Pancreas (tissue), 10 donors: ENCODE results near the gene LPAR1. TPM values are rescaled to one million over a fixed set of nuclear protein-coding genes. Genes with fewer than 3 reads are reported as not detected.
A peak's percentile ranks its signal among the peaks of the same experiment; 100 is the strongest.

Experiments
- ATAC-seq, 4 donors: fragments of 200-7000 bp; cut with Tn5 transposase; one replicate each; pipeline versions ENCODE4 v1.8.0 to v1.9.1; 2020; ENCODE audit warnings: mild to moderate bottlenecking in 4 of 4, moderate library complexity in 4 of 4
- DNase-seq, 6 donors: peaks; one replicate each; pipeline ENCODE4 v3.0.0-alpha.2; 2020
- FAIRE-seq: peaks from 2 replicates; lab custom pipeline; 2012; peaks lifted over from hg19 to GRCh38; lab: Jason Lieb, UNC
- H3K27ac ChIP-seq, 4 donors: fragments of 200-600 bp; sonication (generic); 1 replicate in 3 of 4; 2 replicates in 1 of 4; pipeline versions ENCODE4 v1.5.0 to v1.8.0; 2020
- H3K27me3 ChIP-seq, 4 donors: fragments of 200-600 bp; one replicate each; pipeline ENCODE4 v1.8.0; 2021
- H3K36me3 ChIP-seq, 3 donors: fragments of 200-600 bp; sonication (generic) in 1 of 3; one replicate each; pipeline versions ENCODE4 v1.5.0 to v1.8.0; 2020 to 2021
- H3K4me1 ChIP-seq, 3 donors: fragments of 200-600 bp; one replicate each; pipeline ENCODE4 v1.8.0; 2021
- H3K4me3 ChIP-seq, 4 donors: fragments of 200-600 bp; sonication (generic) in 2 of 4; one replicate each; pipeline versions ENCODE4 v1.5.0 to v1.8.0; 2020 to 2021
- H3K9me3 ChIP-seq, 4 donors: fragments of 200-600 bp; one replicate each; pipeline ENCODE4 v1.8.0; 2021
- CTCF ChIP-seq, 4 donors: fragments of 200-600 bp; sonication (generic) in 3 of 4; IDR thresholded peaks; one replicate each; pipeline versions ENCODE4 v1.5.0 to v1.8.0; 2021; ENCODE audit warnings: antibody characterized with exemption in 4 of 4
- WGBS, 2 donors: extraction: QIAGEN DNeasy Blood & Tissue Kit; methylation state at CpG; one replicate each; pipeline ENCODE4 v1.1.7; 2013; 5-methylcytosine and 5-hydroxymethylcytosine counted together
- intact Hi-C, 3 donors: fragments of 100-400 bp; cut with DNase I; formaldehyde crosslinking; loops; one replicate each; pipeline versions ENCODE4 v1.11.1 to v1.14.2; 2022
- polyA plus RNA-seq, 2 donors: library from polyadenylated mRNA; stranded (reverse); fragments of 200-250 nt; gene quantifications; one replicate each; pipeline ENCODE4 v1.2.3, GENCODE V29; 2013
- total RNA-seq, 6 donors: library from RNA; stranded (reverse); fragmentation: NEBNext Ultra II Directional in 4 of 6; extraction: Animal tissue kit (Norgen Biotek cat#: 25700) in 4 of 6; gene quantifications; one replicate each; pipeline versions ENCODE4 v1.2.1 to v1.2.4, GENCODE V29; 2021 to 2023
- donor health status: healthy with polysubstance abuse.
- donor health status: DM: no; HTN: no; CAD: no; lungs with moderate emphysema.
- donor health status: DM: no; HTN: no; CAD: no.
- donor health status: control.
- donor health status: control.
- donor health status: Bipolar disorder and iron deficiency.
- donor health status: DM: yes; HTN: yes; CAD: no.
- donor health status: DM: no; HTN: no; CAD: no.
- donor health status: DM: no; HTN: no; CAD: no.
- donor health status: DM: yes; HTN: yes; CAD: no.

LPAR1 gene
- total and polyA plus RNA-seq, 8 donors: 3.8 to 11.4 (median 5.2) TPM

DNA sequence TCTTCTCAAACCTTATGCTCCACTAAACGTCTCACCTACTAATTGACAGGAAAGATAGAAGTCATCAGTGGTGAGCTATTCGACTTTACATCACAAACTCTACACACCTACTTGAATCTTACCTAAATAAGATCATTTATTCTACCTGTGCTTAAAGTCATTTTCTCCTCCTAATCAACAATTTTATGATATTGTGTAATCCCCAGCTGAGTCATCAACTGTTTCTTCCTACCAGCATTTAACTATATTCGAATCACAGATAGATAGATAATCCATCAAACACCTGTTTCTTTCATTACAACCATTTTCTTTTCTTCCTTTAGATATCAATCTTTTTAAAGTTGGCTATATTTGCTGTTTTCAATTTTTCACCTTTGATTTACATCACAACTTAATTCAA lies 181.5 kb downstream of the LPAR1 start:
- Histone ChIP-seq H3K4me3 (no peak overlapping the region), H3K9me3 (no peaks in the 10 kb centered on the region), H3K4me1 (no peaks in the 10 kb centered on the region), H3K27me3 (no peaks in the 10 kb centered on the region), H3K36me3 (no peaks in the 10 kb centered on the region), H3K27ac (no peak overlapping the region)
- no peak for TF ChIP-seq CTCF (IDR thresholded peaks at IDR 0.05)
- no peak for DNase-seq
- intact Hi-C loops: no loop called here
- ATAC-seq: no peak
- no peak for FAIRE-seq
- 50 to 62% methylated on average over 3 of the region's 3 CpGs for WGBS, 2 donors

DNA sequence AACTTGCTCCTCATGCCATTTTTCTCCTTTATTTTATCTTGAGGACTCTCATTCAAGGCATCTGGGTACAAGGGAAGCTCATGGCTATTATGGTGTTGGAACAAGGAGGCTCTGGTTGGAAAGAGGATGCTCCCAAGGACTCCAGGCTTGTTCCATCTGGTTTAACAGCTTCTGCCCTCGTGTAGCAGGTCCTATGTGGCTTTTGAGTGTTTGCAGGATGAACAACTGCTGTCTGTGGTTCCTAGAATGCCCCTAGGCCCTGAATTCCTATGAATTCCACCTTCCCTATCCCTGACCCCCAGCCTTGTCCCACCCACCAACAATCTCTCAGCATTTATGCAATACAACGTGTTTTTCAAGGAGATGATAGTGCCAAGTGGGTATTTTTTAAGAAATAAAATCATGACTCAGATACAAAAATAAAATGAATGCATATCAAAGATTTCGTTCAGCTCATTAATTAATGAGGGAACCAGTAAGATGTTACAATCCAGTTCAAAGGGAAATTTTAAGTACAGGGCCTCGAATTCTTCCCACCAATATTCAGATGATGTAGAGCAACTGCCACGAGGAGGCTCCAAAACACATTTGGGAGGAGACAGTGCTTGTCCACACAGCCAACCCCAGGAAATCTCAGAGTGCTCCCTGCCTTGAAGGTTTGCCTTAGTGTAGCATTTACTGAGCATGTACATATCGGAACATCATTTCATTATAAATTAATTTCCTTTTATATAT lies 187.7 kb downstream of the LPAR1 start:
- Histone ChIP-seq H3K4me3 (no peak overlapping the region), H3K36me3 (no peaks in the 10 kb centered on the region), H3K9me3 (no peaks in the 10 kb centered on the region), H3K27me3 (no peaks in the 10 kb centered on the region), H3K4me1 (no peaks in the 10 kb centered on the region), H3K27ac (no peak overlapping the region)
- intact Hi-C loops: no loop called here
- TF ChIP-seq CTCF (IDR thresholded peaks at IDR 0.05): no peak
- ATAC-seq (no peak), DNase-seq (no peak), FAIRE-seq (no peak)
- 74 to 75% methylated on average over 6 of the region's 6 CpGs for WGBS, 2 donors

DNA sequence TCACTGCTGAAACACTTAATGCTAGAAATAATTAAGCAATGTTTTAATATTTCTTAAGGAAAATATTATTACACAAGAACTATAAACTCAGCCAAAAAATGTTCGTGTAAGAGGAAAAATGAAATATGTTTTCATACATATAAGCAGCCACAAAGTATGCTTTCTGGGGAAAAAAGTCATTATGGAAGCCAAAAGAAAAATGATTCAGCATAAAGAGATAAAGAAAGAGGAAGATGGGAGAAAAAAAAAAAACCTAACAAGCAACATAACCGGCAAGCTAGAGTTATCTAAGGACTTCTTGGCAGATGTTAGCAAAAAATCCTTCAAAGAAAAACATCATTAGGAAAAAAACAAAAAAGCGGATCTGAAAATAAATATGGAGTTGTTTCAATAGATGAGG lies 190.6 kb downstream of the LPAR1 start:
- peak; percentile 43 for FAIRE-seq

GRCh38 chr9:110846215-110846614 lies 192.1 kb downstream of the LPAR1 start:
- TF ChIP-seq CTCF (IDR thresholded peaks at IDR 0.05): no peak
- no peaks in the 10 kb centered on the region for H3K4me1 ChIP-seq
- no peaks in the 10 kb centered on the region for H3K9me3 ChIP-seq
- no peak overlapping the region for H3K4me3 ChIP-seq
- H3K27me3 ChIP-seq: no peaks in the 10 kb centered on the region
- FAIRE-seq (no peak), DNase-seq (no peak), ATAC-seq (no peak)
- 65 to 82% methylated on average over 2 of the region's 2 CpGs for WGBS, 2 donors
- H3K36me3 ChIP-seq: no peaks in the 10 kb centered on the region
- intact Hi-C loops: no loop called here
- no peak overlapping the region for H3K27ac ChIP-seq

More for the DNA sequence above, 190.6 kb downstream of the LPAR1 start:
- Histone ChIP-seq H3K36me3 (no peaks in the 10 kb centered on the region), H3K27ac (no peak overlapping the region), H3K27me3 (no peaks in the 10 kb centered on the region), H3K9me3 (no peaks in the 10 kb centered on the region), H3K4me3 (no peak overlapping the region), H3K4me1 (no peaks in the 10 kb centered on the region)
- ATAC-seq: no peak
- WGBS, 2 donors: 43 to 59% methylated on average over 3 of the region's 3 CpGs
- intact Hi-C loops: no loop called here
- TF ChIP-seq CTCF (IDR thresholded peaks at IDR 0.05): no peak
- DNase-seq: no peak

DNA sequence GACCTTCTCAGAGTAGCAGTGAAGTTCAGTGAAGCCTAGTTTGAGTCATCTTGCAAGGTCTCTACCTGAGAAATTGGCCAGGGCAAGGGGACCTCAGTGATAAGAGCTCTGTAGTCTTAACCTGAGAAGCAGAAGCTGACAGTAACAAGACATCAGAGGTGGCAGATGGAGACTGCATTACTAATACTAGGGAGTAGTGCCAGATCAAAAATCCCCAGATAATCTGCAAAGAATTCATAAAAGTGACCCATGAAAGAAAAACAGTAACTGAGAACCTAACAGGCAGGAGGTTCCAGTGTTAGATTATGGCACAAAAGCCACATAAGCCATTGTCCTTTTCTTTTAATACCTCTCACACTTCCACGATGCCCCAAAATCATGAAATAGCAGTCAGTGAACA lies 194.1 kb downstream of the LPAR1 start:
- no peak overlapping the region for H3K4me3 ChIP-seq
- FAIRE-seq (no peak), DNase-seq (no peak), ATAC-seq (no peak)
- no peak for TF ChIP-seq CTCF (IDR thresholded peaks at IDR 0.05)
- H3K9me3 ChIP-seq: no peaks in the 10 kb centered on the region
- H3K36me3 ChIP-seq: no peaks in the 10 kb centered on the region
- intact Hi-C loops: no loop called here
- H3K27me3 ChIP-seq: no peaks in the 10 kb centered on the region
- WGBS, 2 donors: 86 to 92% methylated on average over 1 of the region's 1 CpG
- H3K27ac ChIP-seq: no peak overlapping the region
- H3K4me1 ChIP-seq: no peaks in the 10 kb centered on the region
